SH-SY5Y (cell line): ENCODE results near the gene MGAT5.
A peak's percentile ranks its signal among the peaks of the same experiment; 100 is the strongest.

Source experiments
- GATA2 ChIP-seq: IDR thresholded peaks from 2 replicates; pipeline ENCODE4 v1.6.1; 2011; ENCODE audit warnings: mild to moderate bottlenecking, low read depth, low read length
- GATA3 ChIP-seq: IDR thresholded peaks from 2 replicates; pipeline ENCODE4 v1.6.1; 2011; ENCODE audit warnings: low read depth, mild to moderate bottlenecking, low read length, moderate library complexity

Gene MGAT5

GRCh38 chr2:134331081-134331480, 77.2 kb downstream of the MGAT5 start:
- TF ChIP-seq GATA2: no peak
- TF ChIP-seq GATA3: no peak

- TF ChIP-seq GATA2 (no peak), GATA3 (no peak)
Measured at GRCh38 chr2:134333646-134334189, 79.8 kb downstream of the MGAT5 start.

GRCh38 chr2:134334542-134335353, 80.9 kb downstream of the MGAT5 start:
- TF ChIP-seq GATA2: peak; percentile 32; the same call in 1 of the 2 replicates
- TF ChIP-seq GATA3: 0 out of 2 replicates have a peak, but pooled peaks have one; percentile 40

- TF ChIP-seq GATA3 (peak; percentile 95), GATA2 (peak; percentile 92)
Measured at GRCh38 chr2:134335601-134336000, 81.7 kb downstream of the MGAT5 start.

GRCh38 chr2:134336352-134336751, 82.5 kb downstream of the MGAT5 start:
- TF ChIP-seq GATA3: no peak
- TF ChIP-seq GATA2: no peak

- TF ChIP-seq GATA3 (no peak), GATA2 (no peak)
Measured at GRCh38 chr2:134336921-134337320, 83.0 kb downstream of the MGAT5 start.

GRCh38 chr2:134337631-134338030, 83.8 kb downstream of the MGAT5 start:
- TF ChIP-seq GATA3 (no peak), GATA2 (no peak)

- TF ChIP-seq GATA3: no peak
- TF ChIP-seq GATA2: no peak
Measured at GRCh38 chr2:134338208-134338607, 84.3 kb downstream of the MGAT5 start.

GRCh38 chr2:134341476-134341875, 87.6 kb downstream of the MGAT5 start:
- TF ChIP-seq GATA3: no peak
- no peak for TF ChIP-seq GATA2

- TF ChIP-seq GATA3 (peak; percentile 47; the same call in 1 of the 2 replicates), GATA2 (no peak)
Measured at GRCh38 chr2:134344954-134345697, 91.3 kb downstream of the MGAT5 start.

GRCh38 chr2:134346141-134346540, 92.3 kb downstream of the MGAT5 start:
- no peak for TF ChIP-seq GATA2
- TF ChIP-seq GATA3: no peak

- TF ChIP-seq GATA3: no peak
- TF ChIP-seq GATA2: no peak
Measured at GRCh38 chr2:134347756-134348155, 93.9 kb downstream of the MGAT5 start.

GRCh38 chr2:134348239-134348638, 94.4 kb downstream of the MGAT5 start:
- TF ChIP-seq GATA2 (no peak), GATA3 (no peak)

- TF ChIP-seq GATA3 (no peak), GATA2 (no peak)
Measured at GRCh38 chr2:134348760-134349159, 94.9 kb downstream of the MGAT5 start.

GRCh38 chr2:134351016-134351415, 97.1 kb downstream of the MGAT5 start:
- TF ChIP-seq GATA3 (no peak), GATA2 (no peak)
